IMR-90 (cell line): ENCODE results near the gene OVCH2. TPM values are rescaled to one million over a fixed set of nuclear protein-coding genes. Genes with fewer than 3 reads are reported as not detected.

Experiments used
- ATAC-seq: fragments of 200-7000 bp; cut with Tn5 transposase; 2 replicates; pipeline ENCODE4 v1.9.1; 2020; ENCODE audit warnings: low read depth, mild to moderate bottlenecking, moderate library complexity
- BruUV-seq: library from RNA; stranded (reverse); fragments of 400-500 nt; replicated peaks from 2 replicates; lab custom pipeline; 2021; lab: Mats Ljungman, UMichigan
- CTCF ChIA-PET: fragments of 300-600 bp; formaldehyde crosslinking; extraction: SDS; loops from one replicate; lab custom pipeline; 2021; ENCODE audit warnings: antibody characterized with exemption; lab: Yijun Ruan, JAX
- POLR2A ChIA-PET: fragments of 300-600 bp; sonication (Branson Sonifier 250); formaldehyde crosslinking; loops from one replicate; lab custom pipeline; 2022; ENCODE audit warnings: antibody characterized with exemption; ENCODE audit not compliant: unreplicated experiment; lab: Charles Lee
- DNase-seq: peaks from one replicate; pipeline ENCODE4 v3.0.0; 2013
- H2AFZ ChIP-seq: replicated peaks from 2 replicates; pipeline ENCODE3; 2013; ENCODE audit warnings: low read length, mild to moderate bottlenecking; ENCODE audit not compliant: poor library complexity
- H2AK5ac ChIP-seq: 2 replicates; pipeline ENCODE4 v1.6.1; 2013; ENCODE audit warnings: low read depth, low read length, inconsistent platforms
- H2AK9ac ChIP-seq: replicated peaks from 2 replicates; pipeline ENCODE3; 2013; ENCODE audit warnings: mild to moderate bottlenecking, low read depth, low read length, moderate library complexity; ENCODE audit not compliant: poor library complexity
- H2BK120ac ChIP-seq: 2 replicates; pipeline ENCODE4 v1.6.1; 2013; ENCODE audit warnings: low read depth, low read length, inconsistent platforms
- H2BK15ac ChIP-seq: 3 replicates; pipeline ENCODE4 v1.6.1; 2013; ENCODE audit warnings: low read depth, low read length, inconsistent platforms
- H2BK20ac ChIP-seq: 2 replicates; pipeline ENCODE4 v1.6.1; 2013; ENCODE audit warnings: low read depth, mild to moderate bottlenecking, inconsistent platforms, low read length, moderate library complexity
- H2BK5ac ChIP-seq: 2 replicates; pipeline ENCODE4 v1.6.1; 2013; ENCODE audit warnings: mild to moderate bottlenecking, low read depth, low read length, inconsistent platforms; ENCODE audit not compliant: poor library complexity, severe bottlenecking
- H3K14ac ChIP-seq: replicated peaks from 2 replicates; pipeline ENCODE4 v1.6.1; 2013; ENCODE audit warnings: low read depth, low read length, inconsistent platforms
- H3K18ac ChIP-seq: 2 replicates; pipeline ENCODE4 v1.6.1; 2013; ENCODE audit warnings: low read depth, low read length, control low read depth
- H3K23ac ChIP-seq: 2 replicates; pipeline ENCODE4 v1.6.1; 2013; ENCODE audit warnings: low read depth, low read length, inconsistent platforms
- H3K27ac ChIP-seq: 2 replicates; pipeline ENCODE4 v1.5.1; 2013; ENCODE audit warnings: mild to moderate bottlenecking, control low read depth, low read length; ENCODE audit not compliant: insufficient read depth
- H3K27me3 ChIP-seq: 2 replicates; pipeline ENCODE4 v1.6.1; 2013; ENCODE audit warnings: low read length; ENCODE audit not compliant: control insufficient read depth, insufficient read depth
- H3K36me3 ChIP-seq: 2 replicates; pipeline ENCODE4 v1.6.1; 2013; ENCODE audit warnings: low read length, mixed read lengths; ENCODE audit not compliant: control insufficient read depth, insufficient read depth
- H3K4ac ChIP-seq: 2 replicates; pipeline ENCODE4 v1.6.1; 2013; ENCODE audit warnings: low read depth, low read length, inconsistent platforms
- H3K4me1 ChIP-seq: 2 replicates; pipeline ENCODE4 v1.6.1; 2013; ENCODE audit warnings: low read length, mixed read lengths; ENCODE audit not compliant: control insufficient read depth, insufficient read depth
- H3K4me2 ChIP-seq: 2 replicates; pipeline ENCODE4 v1.6.1; 2013; ENCODE audit warnings: low read depth, mild to moderate bottlenecking, control low read depth, low read length, moderate library complexity
- H3K4me3 ChIP-seq: 2 replicates; pipeline ENCODE4 v1.5.1; 2013; ENCODE audit warnings: low read depth, mild to moderate bottlenecking, control low read depth, low read length, moderate library complexity; ENCODE audit not compliant: insufficient read depth
- H3K56ac ChIP-seq: 2 replicates; pipeline ENCODE4 v1.6.1; 2013; ENCODE audit warnings: low read length, inconsistent platforms; ENCODE audit not compliant: insufficient read depth; ENCODE audit errors: extremely low read depth
- H3K79me1 ChIP-seq, 2 experiments: 2 replicates each; pipeline ENCODE4 v1.6.1; 2013; ENCODE audit warnings: low read length in 2 of 2, inconsistent platforms in 1 of 2, low read depth in 1 of 2
- H3K9ac ChIP-seq: 2 replicates; pipeline ENCODE4 v1.6.1; 2013; ENCODE audit warnings: low read depth, low read length, control low read depth
- H3K9me1 ChIP-seq: 2 replicates; pipeline ENCODE4 v1.6.1; 2013; ENCODE audit warnings: low read length, inconsistent platforms; ENCODE audit not compliant: insufficient read depth
- H3K9me3 ChIP-seq: 2 replicates; pipeline ENCODE4 v1.6.1; 2013; ENCODE audit warnings: low read length; ENCODE audit not compliant: control insufficient read depth, insufficient read depth
- H4K20me1 ChIP-seq: 2 replicates; pipeline ENCODE4 v1.6.1; 2013; ENCODE audit warnings: low read length, inconsistent platforms; ENCODE audit not compliant: insufficient read depth
- H4K5ac ChIP-seq: 2 replicates; pipeline ENCODE4 v1.6.1; 2013; ENCODE audit warnings: mild to moderate bottlenecking, low read depth, low read length, control low read depth
- H4K8ac ChIP-seq, 2 experiments: 2 replicates each; pipeline ENCODE4 v1.6.1; 2013; ENCODE audit warnings: low read depth in 2 of 2, low read length in 2 of 2, control low read depth in 1 of 2, inconsistent platforms in 1 of 2
- H4K91ac ChIP-seq: 2 replicates; pipeline ENCODE4 v1.6.1; 2013; ENCODE audit warnings: low read depth, low read length, inconsistent platforms; ENCODE audit not compliant: insufficient read depth
- CEBPB ChIP-seq: IDR thresholded peaks from 2 replicates; pipeline ENCODE4 v1.6.1; 2012; ENCODE audit warnings: low read depth, low read length, improper control_type of control experiment
- FOS ChIP-seq: fragments of 150-350 bp; IDR thresholded peaks from 2 replicates; pipeline ENCODE4 v1.6.1; 2016; ENCODE audit warnings: low read depth, low read length
- MAZ ChIP-seq: IDR thresholded peaks from 2 replicates; pipeline ENCODE4 v1.6.1; 2012; ENCODE audit warnings: low read depth, mild to moderate bottlenecking, low read length, improper control_type of control experiment, moderate library complexity, borderline replicate concordance
- MXI1 ChIP-seq: IDR thresholded peaks from 2 replicates; pipeline ENCODE4 v1.6.1; 2012; ENCODE audit warnings: low read depth, mild to moderate bottlenecking, low read length, moderate library complexity, borderline replicate concordance
- RAD21 ChIP-seq: IDR thresholded peaks from 2 replicates; pipeline ENCODE4 v1.6.1; 2012; ENCODE audit warnings: low read length, improper control_type of control experiment
- RFX5 ChIP-seq: IDR thresholded peaks from 2 replicates; pipeline ENCODE4 v1.8.0; 2012; ENCODE audit warnings: low read depth, mild to moderate bottlenecking, low read length, moderate library complexity
- SMC3 ChIP-seq: fragments of 150-350 bp; IDR thresholded peaks from 2 replicates; pipeline ENCODE4 v1.6.1; 2016; ENCODE audit warnings: low read depth, mild to moderate bottlenecking, antibody characterized with exemption, low read length, moderate library complexity
- WGBS, 2 experiments: methylation state at CpG; one replicate each; pipeline versions ENCODE4 v1.1.5 to v1.1.7; 2013; ENCODE audit warnings: missing lambda C conversion rate in 2 of 2; ENCODE audit not compliant: insufficient read length in 1 of 2; ENCODE audit errors: extremely low coverage in 2 of 2; 5-methylcytosine and 5-hydroxymethylcytosine counted together
- dilution Hi-C: fragments of 300-500 bp; cut with HindIII; formaldehyde crosslinking; loops from one replicate; pipeline ENCODE4 v1.14.3; 2018; ENCODE audit warnings: low sequenced_read_pairs; ENCODE audit not compliant: unreplicated experiment
- in situ Hi-C: fragments of 300-500 bp; cut with MboI; formaldehyde crosslinking; loops from 3 replicates; pipeline ENCODE4 v1.14.3; 2019; ENCODE audit warnings: low sequenced_read_pairs, inconsistent platforms, mixed read lengths
- intact Hi-C: fragments of 100-400 bp; cut with micrococcal nuclease; formaldehyde crosslinking; loops from 2 replicates; pipeline ENCODE4 v1.10.0; 2022
- polyA plus RNA-seq, 3 experiments: library from polyadenylated mRNA; depleted of rRNA; stranded (reverse); fragments of >200 nt; gene quantifications; 2 replicates each; pipeline ENCODE4 v1.2.3, GENCODE V29; 2012; ENCODE audit warnings: low replicate concordance in 1 of 3
- total RNA-seq: library from RNA; depleted of rRNA; stranded (reverse); fragments of >200 nt; gene quantifications from 2 replicates; pipeline ENCODE4 v1.2.3, GENCODE V29; 2012
- TF ChIP-seq, protein P1 (sequence below): conservative IDR thresholded peaks from 2 replicates; pipeline ENCODE4 v1.5.1; 2012; ENCODE audit warnings: mild to moderate bottlenecking, low read depth, low read length, improper control_type of control experiment
- TF ChIP-seq, protein P2 (sequence below): fragments of 150-350 bp; IDR thresholded peaks from 2 replicates; pipeline ENCODE4 v1.6.1; 2017; ENCODE audit warnings: mild to moderate bottlenecking, antibody characterized with exemption, low read length, low read depth

Gene OVCH2
- total and polyA plus RNA-seq, 2 of the 4 experiments (the other 2 are of a cell fraction): 0.07 TPM; not detected in 1

DNA sequence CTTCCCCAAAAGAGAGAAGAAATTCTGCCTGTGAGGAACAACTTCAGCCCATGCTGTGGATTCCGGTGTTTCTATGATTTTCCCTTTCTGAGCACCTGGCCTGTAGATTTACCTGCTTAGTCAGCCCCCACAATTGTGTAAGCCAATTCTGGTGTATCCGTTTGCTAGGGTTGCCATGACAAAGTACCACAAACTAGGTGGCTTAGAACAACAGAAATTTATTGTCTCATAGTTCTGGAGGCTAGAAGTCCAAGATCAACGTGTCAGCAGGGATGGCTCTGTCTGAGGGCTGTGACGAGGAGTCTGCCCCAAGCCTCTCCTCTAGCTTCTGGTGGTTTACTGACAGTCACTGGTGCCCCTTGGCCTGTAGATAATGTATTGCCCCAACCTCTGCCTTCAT, 17.0 kb downstream of the OVCH2 start:
- H3K23ac ChIP-seq: no peak overlapping the region
- H2BK5ac ChIP-seq: no peak overlapping the region
- no peak overlapping the region for H4K91ac ChIP-seq
- H3K4me1 ChIP-seq: 0 out of 2 replicates have a peak, but pooled peaks cover 2% of the 10 kb centered on the region
- no peak overlapping the region for H3K56ac ChIP-seq
- TF ChIP-seq MAZ (no peak), SMC3 (no peak), CEBPB (no peak), RFX5 (no peak), RAD21 (no peak), MXI1 (no peak), FOS (no peak)
- TF ChIP-seq, protein P1, sequence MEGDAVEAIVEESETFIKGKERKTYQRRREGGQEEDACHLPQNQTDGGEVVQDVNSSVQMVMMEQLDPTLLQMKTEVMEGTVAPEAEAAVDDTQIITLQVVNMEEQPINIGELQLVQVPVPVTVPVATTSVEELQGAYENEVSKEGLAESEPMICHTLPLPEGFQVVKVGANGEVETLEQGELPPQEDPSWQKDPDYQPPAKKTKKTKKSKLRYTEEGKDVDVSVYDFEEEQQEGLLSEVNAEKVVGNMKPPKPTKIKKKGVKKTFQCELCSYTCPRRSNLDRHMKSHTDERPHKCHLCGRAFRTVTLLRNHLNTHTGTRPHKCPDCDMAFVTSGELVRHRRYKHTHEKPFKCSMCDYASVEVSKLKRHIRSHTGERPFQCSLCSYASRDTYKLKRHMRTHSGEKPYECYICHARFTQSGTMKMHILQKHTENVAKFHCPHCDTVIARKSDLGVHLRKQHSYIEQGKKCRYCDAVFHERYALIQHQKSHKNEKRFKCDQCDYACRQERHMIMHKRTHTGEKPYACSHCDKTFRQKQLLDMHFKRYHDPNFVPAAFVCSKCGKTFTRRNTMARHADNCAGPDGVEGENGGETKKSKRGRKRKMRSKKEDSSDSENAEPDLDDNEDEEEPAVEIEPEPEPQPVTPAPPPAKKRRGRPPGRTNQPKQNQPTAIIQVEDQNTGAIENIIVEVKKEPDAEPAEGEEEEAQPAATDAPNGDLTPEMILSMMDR: no peak
- TF ChIP-seq, protein P2, sequence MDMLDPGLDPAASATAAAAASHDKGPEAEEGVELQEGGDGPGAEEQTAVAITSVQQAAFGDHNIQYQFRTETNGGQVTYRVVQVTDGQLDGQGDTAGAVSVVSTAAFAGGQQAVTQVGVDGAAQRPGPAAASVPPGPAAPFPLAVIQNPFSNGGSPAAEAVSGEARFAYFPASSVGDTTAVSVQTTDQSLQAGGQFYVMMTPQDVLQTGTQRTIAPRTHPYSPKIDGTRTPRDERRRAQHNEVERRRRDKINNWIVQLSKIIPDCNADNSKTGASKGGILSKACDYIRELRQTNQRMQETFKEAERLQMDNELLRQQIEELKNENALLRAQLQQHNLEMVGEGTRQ: no peak
- in situ Hi-C loops: loop anchor here (10.0 to 25.0 kb wide), 3 partner anchors 114 to 577 kb away; partner anchors contain the start of gene TUB
- H3K27me3 ChIP-seq: peaks cover 20% of the 10 kb centered on the region
- no peak overlapping the region for H2BK20ac ChIP-seq
- H3K18ac ChIP-seq: no peak overlapping the region
- no peak overlapping the region for H2AK5ac ChIP-seq
- no peaks in the 10 kb centered on the region for H4K20me1 ChIP-seq
- 20% methylated on average over 1 of the region's 4 CpGs; no CpG with 5 or more reads in 1 of the 2 experiments for WGBS, 2 experiments
- H2BK15ac ChIP-seq: no peak overlapping the region
- no peak overlapping the region for H3K27ac ChIP-seq
- no TSS peak for BruUV-seq
- no peaks in the 10 kb centered on the region for H3K36me3 ChIP-seq
- intact Hi-C loops: no loop called here
- H3K4me3 ChIP-seq: no peak overlapping the region
- H2AK9ac ChIP-seq: no peak overlapping the region
- no peaks in the 10 kb centered on the region for H3K9me3 ChIP-seq
- H3K9ac ChIP-seq: no peak overlapping the region
- dilution Hi-C loops: no loop called here
- no peak for DNase-seq
- no peak overlapping the region for H4K8ac ChIP-seq
- H3K9me1 ChIP-seq: no peaks in the 10 kb centered on the region
- ChIA-PET POLR2A (no interaction called here), CTCF (interaction anchor here (0.7 kb wide), 1 partner anchor 118 kb away, joined by 4 read pairs; no protein-coding TSS in a partner anchor)
- no peak for ATAC-seq
- no peak overlapping the region for H3K14ac ChIP-seq
- H3K79me1 ChIP-seq: no peaks in the 10 kb centered on the region
- no peak overlapping the region for H4K5ac ChIP-seq
- no peak overlapping the region for H3K4me2 ChIP-seq
- H3K4ac ChIP-seq: no peak overlapping the region
- H2BK120ac ChIP-seq: no peak overlapping the region
- no peak overlapping the region for H2AFZ ChIP-seq
